Mesothelial cell of epicardium (in vitro differentiated cells): ENCODE data around the gene GOLGA5. TPM values are rescaled to one million over a fixed set of nuclear protein-coding genes. Genes with fewer than 3 reads are reported as not detected.
"Not testable (repeated sequence)": the region's sequence is repeated elsewhere in the genome, so short reads cannot be mapped to it uniquely, and the experiment has no call there.

Source experiments
- DNase-seq, 2 experiments: peaks; one replicate each; pipeline ENCODE4 v3.0.0; 2021; ENCODE audit warnings: low spot score in 2 of 2; ENCODE audit not compliant: unreplicated experiment in 2 of 2
- H3K27ac Mint-ChIP-seq: 2 replicates; pipeline ENCODE4 v1.8.0; 2021; ENCODE audit warnings: mixed read lengths
- H3K27me3 Mint-ChIP-seq: 2 replicates; pipeline ENCODE4 v1.8.0; 2021; ENCODE audit warnings: low read depth, mixed read lengths
- H3K36me3 Mint-ChIP-seq: 2 replicates; pipeline ENCODE4 v1.8.0; 2021; ENCODE audit warnings: mixed read lengths
- H3K4me1 Mint-ChIP-seq: 2 replicates; pipeline ENCODE4 v1.8.0; 2021; ENCODE audit warnings: mixed read lengths
- H3K4me3 Mint-ChIP-seq: 2 replicates; pipeline ENCODE4 v1.8.0; 2021; ENCODE audit warnings: mild to moderate bottlenecking, moderate library complexity, mixed read lengths
- H3K9me3 Mint-ChIP-seq: 2 replicates; pipeline ENCODE4 v1.8.0; 2021; ENCODE audit warnings: mixed read lengths
- total RNA-seq: library from RNA; stranded (reverse); gene quantifications from 3 replicates; pipeline ENCODE4 v1.2.1, GENCODE V29; 2021
- TF ChIP-seq, protein P1 (sequence below): fragments of 200-600 bp; sonication (generic); IDR thresholded peaks from one replicate; pipeline ENCODE4 v1.5.0; 2021; ENCODE audit warnings: antibody characterized with exemption; ENCODE audit not compliant: unreplicated experiment

Gene GOLGA5
- total RNA-seq, 1 donor from 2014 or later, result 36.3 TPM

DNA sequence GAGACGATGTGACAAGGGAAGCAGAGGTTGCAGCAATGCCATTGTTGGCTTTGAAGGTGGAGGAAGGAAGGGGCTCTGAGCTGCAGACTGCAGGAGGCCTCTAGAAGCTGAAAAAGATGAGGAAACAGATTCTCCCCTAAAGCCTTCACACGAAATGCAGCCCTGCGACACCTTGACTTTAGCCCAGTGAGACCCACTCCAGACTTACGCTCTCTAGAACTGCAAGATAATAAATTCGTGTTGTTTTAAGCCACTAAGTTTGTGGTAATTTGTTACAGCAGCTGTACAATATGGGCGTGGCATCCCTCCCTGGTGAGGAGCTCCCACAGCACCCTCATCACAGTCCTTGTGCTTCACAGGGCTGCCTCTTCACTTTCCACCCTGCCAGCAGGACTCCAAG is 53.2 kb downstream of the GOLGA5 start:
- Mint-ChIP-seq H3K27me3 (peaks cover 3% of the 10 kb centered on the region), H3K9me3 (peaks cover 15% of the 10 kb centered on the region), H3K36me3 (peaks cover 3% of the 10 kb centered on the region), H3K4me3 (no peak overlapping the region), H3K4me1 (no peaks in the 10 kb centered on the region), H3K27ac (no peak overlapping the region)
- TF ChIP-seq, protein P1, sequence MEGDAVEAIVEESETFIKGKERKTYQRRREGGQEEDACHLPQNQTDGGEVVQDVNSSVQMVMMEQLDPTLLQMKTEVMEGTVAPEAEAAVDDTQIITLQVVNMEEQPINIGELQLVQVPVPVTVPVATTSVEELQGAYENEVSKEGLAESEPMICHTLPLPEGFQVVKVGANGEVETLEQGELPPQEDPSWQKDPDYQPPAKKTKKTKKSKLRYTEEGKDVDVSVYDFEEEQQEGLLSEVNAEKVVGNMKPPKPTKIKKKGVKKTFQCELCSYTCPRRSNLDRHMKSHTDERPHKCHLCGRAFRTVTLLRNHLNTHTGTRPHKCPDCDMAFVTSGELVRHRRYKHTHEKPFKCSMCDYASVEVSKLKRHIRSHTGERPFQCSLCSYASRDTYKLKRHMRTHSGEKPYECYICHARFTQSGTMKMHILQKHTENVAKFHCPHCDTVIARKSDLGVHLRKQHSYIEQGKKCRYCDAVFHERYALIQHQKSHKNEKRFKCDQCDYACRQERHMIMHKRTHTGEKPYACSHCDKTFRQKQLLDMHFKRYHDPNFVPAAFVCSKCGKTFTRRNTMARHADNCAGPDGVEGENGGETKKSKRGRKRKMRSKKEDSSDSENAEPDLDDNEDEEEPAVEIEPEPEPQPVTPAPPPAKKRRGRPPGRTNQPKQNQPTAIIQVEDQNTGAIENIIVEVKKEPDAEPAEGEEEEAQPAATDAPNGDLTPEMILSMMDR, result no peak
- DNase-seq, result no peak

DNA sequence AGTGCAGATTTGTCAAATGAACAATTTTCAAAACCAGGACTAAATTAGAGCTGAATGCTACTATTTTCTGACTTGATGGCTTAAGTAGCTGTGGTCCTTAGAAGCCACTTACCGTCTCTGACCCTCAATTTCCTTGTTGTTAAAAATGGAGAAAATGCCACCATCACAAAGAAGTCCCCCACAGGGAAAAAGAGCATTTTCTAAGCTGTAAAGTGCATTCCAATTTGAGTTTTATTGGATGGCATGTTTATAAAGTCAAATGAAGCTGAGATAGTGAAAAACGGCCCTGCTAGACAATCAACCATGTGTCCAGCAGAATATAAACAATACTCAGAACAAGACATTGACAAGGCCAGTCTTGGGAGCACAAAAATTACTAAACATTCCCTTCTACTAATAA is 53.6 kb downstream of the GOLGA5 start:
- H3K27ac Mint-ChIP-seq, result no peak overlapping the region
- no peak for DNase-seq
- peaks cover 3% of the 10 kb centered on the region for H3K36me3 Mint-ChIP-seq
- H3K4me1 Mint-ChIP-seq, result no peaks in the 10 kb centered on the region
- H3K27me3 Mint-ChIP-seq, result peaks cover 3% of the 10 kb centered on the region
- TF ChIP-seq, protein P1, result no peak
- peaks cover 18% of the 10 kb centered on the region for H3K9me3 Mint-ChIP-seq
- H3K4me3 Mint-ChIP-seq, result no peak overlapping the region

DNA sequence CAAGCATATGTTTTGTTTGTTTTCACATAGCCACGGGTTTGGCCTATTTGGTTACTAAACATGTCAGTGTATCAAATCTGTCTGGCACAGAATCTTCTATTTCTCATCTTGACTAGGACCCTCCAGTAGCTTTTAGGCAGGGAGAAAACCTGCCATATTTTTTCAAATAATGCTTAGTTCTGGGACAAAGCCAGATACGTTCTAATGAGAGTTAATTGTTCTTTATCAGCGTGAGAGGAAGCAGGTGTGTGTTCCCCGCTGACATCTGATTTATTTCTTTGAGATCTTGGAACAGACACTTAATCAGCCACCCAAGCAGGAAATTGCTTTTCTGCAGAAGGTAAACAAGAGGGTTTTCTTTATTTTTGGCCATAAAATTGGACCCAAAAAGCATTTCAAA is 54.8 kb downstream of the GOLGA5 start:
- H3K27me3 Mint-ChIP-seq, result peaks cover 5% of the 10 kb centered on the region
- H3K4me3 Mint-ChIP-seq, result no peak overlapping the region
- H3K27ac Mint-ChIP-seq, result no peak overlapping the region
- H3K4me1 Mint-ChIP-seq, result no peaks in the 10 kb centered on the region
- TF ChIP-seq, protein P1, result no peak
- H3K9me3 Mint-ChIP-seq, result peaks cover 18% of the 10 kb centered on the region
- no peaks in the 10 kb centered on the region for H3K36me3 Mint-ChIP-seq
- DNase-seq, result no peak

- Mint-ChIP-seq H3K4me3 (no peak overlapping the region), H3K36me3 (no peaks in the 10 kb centered on the region), H3K4me1 (no peaks in the 10 kb centered on the region), H3K27me3 (peaks cover 14% of the 10 kb centered on the region), H3K27ac (no peak overlapping the region), H3K9me3 (peaks cover 18% of the 10 kb centered on the region)
- TF ChIP-seq, protein P1, result no peak
- DNase-seq, result no peak
These were observed 56.4 kb downstream of the GOLGA5 start for GRCh38 chr14:92850492-92850891.

GRCh38 chr14:92853136-92853535 is 59.0 kb downstream of the GOLGA5 start:
- H3K27me3 Mint-ChIP-seq, result peaks cover 22% of the 10 kb centered on the region
- not testable (repeated sequence) for H3K4me1 Mint-ChIP-seq, H3K27ac Mint-ChIP-seq

GRCh38 chr14:92860049-92860840 is 66.1 kb downstream of the GOLGA5 start:
- no peak for DNase-seq
- H3K4me1 Mint-ChIP-seq, result no peaks in the 10 kb centered on the region
- H3K27me3 Mint-ChIP-seq, result peaks cover 40% of the 10 kb centered on the region
- no peaks in the 10 kb centered on the region for H3K36me3 Mint-ChIP-seq
- no peaks in the 10 kb centered on the region for H3K9me3 Mint-ChIP-seq
- H3K27ac Mint-ChIP-seq, result no peak overlapping the region
- TF ChIP-seq, protein P1, result no peak
- H3K4me3 Mint-ChIP-seq, result no peak overlapping the region

More at GRCh38 chr14:92853136-92853535, 59.0 kb downstream of the GOLGA5 start:
- not testable (repeated sequence) for DNase-seq, H3K4me3 Mint-ChIP-seq, H3K36me3 Mint-ChIP-seq
- peaks cover 11% of the 10 kb centered on the region for H3K9me3 Mint-ChIP-seq
